HEK293 (cell line): ENCODE measurements around the gene VAMP8.
A peak's percentile ranks its signal among the peaks of the same experiment; 100 is the strongest.

Source experiments
- ELK4 ChIP-seq: IDR thresholded peaks from 2 replicates; pipeline ENCODE4 v1.6.1; 2011; ENCODE audit warnings: mild to moderate bottlenecking, low read depth, low read length, borderline replicate concordance
- HOXA7 ChIP-seq: sonication (generic); formaldehyde crosslinking; IDR thresholded peaks from 2 replicates; pipeline ENCODE4 v1.8.1; 2022; ENCODE audit warnings: missing genetic modification reagents, borderline replicate concordance
- INSM2 ChIP-seq: fragments of 450-650 bp; formaldehyde crosslinking; IDR thresholded peaks from 2 replicates; pipeline ENCODE4 v1.5.1; 2016; ENCODE audit warnings: missing biosample characterization, missing genetic modification characterization
- KLF8 ChIP-seq: fragments of 450-650 bp; formaldehyde crosslinking; IDR thresholded peaks from 2 replicates; pipeline ENCODE4 v1.5.1; 2016; ENCODE audit warnings: missing biosample characterization, missing genetic modification characterization
- REST ChIP-seq: fragments of 450-650 bp; formaldehyde crosslinking; IDR thresholded peaks from 2 replicates; pipeline ENCODE4 v1.5.1; 2016; ENCODE audit warnings: missing biosample characterization, missing genetic modification characterization
- SP2 ChIP-seq: fragments of 450-650 bp; formaldehyde crosslinking; IDR thresholded peaks from 2 replicates; pipeline ENCODE4 v1.5.1; 2016; ENCODE audit warnings: missing biosample characterization, missing genetic modification characterization
- TCF7L2 ChIP-seq: IDR thresholded peaks from 2 replicates; pipeline ENCODE4 v1.6.1; 2011; ENCODE audit warnings: low read depth, mild to moderate bottlenecking, inconsistent platforms, low read length, moderate library complexity, borderline replicate concordance
- ZBTB20 ChIP-seq: fragments of 450-650 bp; formaldehyde crosslinking; IDR thresholded peaks from 2 replicates; pipeline ENCODE4 v1.5.1; 2016; ENCODE audit warnings: missing biosample characterization, missing genetic modification characterization
- ZBTB21 ChIP-seq: fragments of 450-650 bp; formaldehyde crosslinking; IDR thresholded peaks from 2 replicates; pipeline ENCODE4 v1.5.1; 2017; ENCODE audit warnings: missing biosample characterization, missing genetic modification characterization
- ZBTB6 ChIP-seq: fragments of 450-650 bp; formaldehyde crosslinking; IDR thresholded peaks from 2 replicates; pipeline ENCODE4 v1.5.1; 2017; ENCODE audit warnings: missing biosample characterization, missing genetic modification characterization
- ZBTB7A ChIP-seq: fragments of 450-650 bp; formaldehyde crosslinking; IDR thresholded peaks from 2 replicates; pipeline ENCODE4 v1.5.1; 2016; ENCODE audit warnings: low read depth, missing biosample characterization, missing genetic modification characterization
- ZNF112 ChIP-seq: fragments of 450-650 bp; formaldehyde crosslinking; IDR thresholded peaks from 2 replicates; pipeline ENCODE4 v1.5.0; 2017; ENCODE audit warnings: missing biosample characterization, missing genetic modification characterization
- ZNF121 ChIP-seq: fragments of 450-650 bp; formaldehyde crosslinking; IDR thresholded peaks from 2 replicates; pipeline ENCODE4 v1.5.1; 2016; ENCODE audit warnings: missing biosample characterization, missing genetic modification characterization
- ZNF140 ChIP-seq: fragments of 450-650 bp; formaldehyde crosslinking; IDR thresholded peaks from 2 replicates; pipeline ENCODE4 v1.5.1; 2016; ENCODE audit warnings: missing biosample characterization, missing genetic modification characterization
- ZNF202 ChIP-seq: fragments of 450-650 bp; formaldehyde crosslinking; IDR thresholded peaks from 2 replicates; pipeline ENCODE4 v1.5.1; 2016; ENCODE audit warnings: missing biosample characterization, missing genetic modification characterization, borderline replicate concordance
- ZNF239 ChIP-seq: fragments of 450-650 bp; formaldehyde crosslinking; IDR thresholded peaks from 2 replicates; pipeline ENCODE4 v1.5.1; 2016; ENCODE audit warnings: missing biosample characterization, missing genetic modification characterization
- ZNF292 ChIP-seq: fragments of 450-650 bp; formaldehyde crosslinking; IDR thresholded peaks from 2 replicates; pipeline ENCODE4 v1.5.1; 2016; ENCODE audit warnings: low read depth, missing biosample characterization, missing genetic modification characterization, borderline replicate concordance
- ZNF350 ChIP-seq: fragments of 450-650 bp; formaldehyde crosslinking; IDR thresholded peaks from 2 replicates; pipeline ENCODE4 v1.5.0; 2017; ENCODE audit warnings: missing biosample characterization, mild to moderate bottlenecking, missing genetic modification characterization
- ZNF48 ChIP-seq: fragments of 450-650 bp; formaldehyde crosslinking; IDR thresholded peaks from 2 replicates; pipeline ENCODE4 v1.5.1; 2016; ENCODE audit warnings: missing biosample characterization, missing genetic modification characterization
- ZNF510 ChIP-seq: fragments of 450-650 bp; formaldehyde crosslinking; IDR thresholded peaks from 2 replicates; pipeline ENCODE4 v1.5.1; 2018; ENCODE audit warnings: mild to moderate bottlenecking, missing genetic modification characterization, missing biosample characterization; ENCODE audit not compliant: insufficient replicate concordance
- ZNF518A ChIP-seq: fragments of 450-650 bp; formaldehyde crosslinking; conservative IDR thresholded peaks from 2 replicates; pipeline ENCODE4 v1.5.1; 2016; ENCODE audit warnings: low read depth, missing biosample characterization, missing genetic modification characterization
- ZNF544 ChIP-seq: fragments of 450-650 bp; formaldehyde crosslinking; IDR thresholded peaks from 2 replicates; pipeline ENCODE4 v1.5.0; 2017; ENCODE audit warnings: missing biosample characterization, missing genetic modification characterization
- ZNF560 ChIP-seq: fragments of 450-650 bp; formaldehyde crosslinking; IDR thresholded peaks from 2 replicates; pipeline ENCODE4 v1.5.1; 2017; ENCODE audit warnings: missing biosample characterization, missing genetic modification characterization, borderline replicate concordance
- ZNF623 ChIP-seq: fragments of 450-650 bp; formaldehyde crosslinking; IDR thresholded peaks from 2 replicates; pipeline ENCODE4 v1.5.1; 2016; ENCODE audit warnings: missing biosample characterization, missing genetic modification characterization
- ZNF626 ChIP-seq: fragments of 450-650 bp; sonication (Bioruptor Pico); formaldehyde crosslinking; IDR thresholded peaks from 2 replicates; pipeline ENCODE4 v1.5.1; 2018; ENCODE audit warnings: missing biosample characterization, missing genetic modification characterization, inconsistent platforms
- ZNF677 ChIP-seq: fragments of 450-650 bp; IDR thresholded peaks from 2 replicates; pipeline ENCODE4 v1.5.0; 2018; ENCODE audit warnings: missing biosample characterization, mild to moderate bottlenecking, missing genetic modification characterization, moderate library complexity
- ZNF777 ChIP-seq: fragments of 450-650 bp; formaldehyde crosslinking; IDR thresholded peaks from 2 replicates; pipeline ENCODE4 v1.5.1; 2017; ENCODE audit warnings: missing biosample characterization, missing genetic modification characterization, borderline replicate concordance

The VAMP8 gene

GRCh38 chr2:85561280-85562212 lies 15.8 kb upstream of the VAMP8 start, which contains the start of gene GGCX (continued):
- TF ChIP-seq ZNF518A (tag by site-specific recombination) = no peak
- no peak for TF ChIP-seq ZNF510 (tag by site-specific recombination)
- TF ChIP-seq ZBTB20 (tag by site-specific recombination) = peak; percentile 54; the same call in 1 of the 2 replicates
- TF ChIP-seq SP2 (tag by site-specific recombination) = peak; percentile 53
- no peak for TF ChIP-seq INSM2
- no peak for TF ChIP-seq ZBTB6 (tag by site-specific recombination)
- TF ChIP-seq ZBTB7A (tag by site-specific recombination) = no peak
- no peak for TF ChIP-seq HOXA7 (CRISPR knock-in tag)
- TF ChIP-seq ZNF560 (tag by site-specific recombination) = no peak
- TF ChIP-seq ZNF777 (tag by site-specific recombination) = no peak
- no peak for TF ChIP-seq ZNF350 (tag by site-specific recombination)
- TF ChIP-seq KLF8 (tag by site-specific recombination) = no peak
- no peak for TF ChIP-seq ZNF544 (tag by site-specific recombination)
- no peak for TF ChIP-seq ZNF626 (tag by site-specific recombination)
- TF ChIP-seq ZNF202 = no peak
- no peak for TF ChIP-seq ELK4
- TF ChIP-seq ZNF239 (tag by site-specific recombination) = no peak
- TF ChIP-seq ZNF677 = no peak
- TF ChIP-seq TCF7L2 = no peak
- TF ChIP-seq REST (tag by site-specific recombination) = no peak
- TF ChIP-seq ZNF140 (tag by site-specific recombination) = no peak
- no peak for TF ChIP-seq ZBTB21
- TF ChIP-seq ZNF112 (tag by site-specific recombination) = no peak
- TF ChIP-seq ZNF121 (tag by site-specific recombination) = no peak
- TF ChIP-seq ZNF623 (tag by site-specific recombination) = no peak
- TF ChIP-seq ZNF292 = no peak
- TF ChIP-seq ZNF48 (tag by site-specific recombination) = no peak
